Neural cell (in vitro differentiated cells): ENCODE measurements around the gene PRKCE.

Experiments used
- CTCF ChIP-seq: fragments of 450-650 bp; IDR thresholded peaks from 2 replicates; pipeline ENCODE4 v1.5.1; 2014; ENCODE audit warnings: antibody characterized with exemption, mild to moderate bottlenecking, moderate library complexity; ENCODE audit not compliant: poor library complexity, severe bottlenecking
- TAF1 ChIP-seq: IDR thresholded peaks from 2 replicates; pipeline ENCODE4 v1.6.1; 2012; ENCODE audit warnings: low read depth

- no peak for TF ChIP-seq CTCF
- no peak for TF ChIP-seq TAF1
Measured at GRCh38 chr2:45698554-45698953, 47.1 kb downstream of the PRKCE start.
